Measurements from ENCODE around the gene AJM1.
A peak's percentile ranks its signal among the peaks of the same experiment; 100 is the strongest.
"Not testable (repeated sequence)": the region's sequence is repeated elsewhere in the genome, so short reads cannot be mapped to it uniquely, and the experiment has no call there.

The AJM1 gene

DNA sequence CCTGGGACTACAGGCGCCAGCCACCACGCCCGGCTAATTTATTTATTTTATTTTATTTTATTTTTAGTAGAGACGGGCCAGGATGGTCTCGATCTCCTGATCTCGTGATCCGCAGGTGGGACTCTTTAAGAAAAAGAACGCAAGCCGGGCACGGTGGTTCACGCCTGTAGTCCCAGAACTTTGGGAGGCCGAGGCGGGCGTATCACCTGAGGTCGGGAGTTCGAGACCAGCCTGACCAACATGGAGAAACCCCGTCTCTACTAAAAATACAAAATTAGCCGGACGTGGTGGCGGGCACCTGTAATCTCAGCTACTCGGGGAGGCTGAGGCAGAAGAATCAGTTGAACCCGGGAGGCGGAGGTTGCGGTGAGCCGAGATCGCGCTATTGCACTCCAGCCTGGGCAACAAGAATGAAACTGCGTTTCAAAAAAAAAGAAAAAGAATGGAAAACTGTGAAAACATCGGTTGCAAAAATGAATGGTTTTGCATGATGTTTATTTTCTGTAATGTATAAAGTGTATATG, 24.7 kb downstream of the AJM1 start:
- H3K4me3 ChIP-seq (ENCODE audit: low read depth, low read length), result not testable (repeated sequence)

GRCh38 chr9:136867480-136867879, 25.2 kb downstream of the AJM1 start:
- H3K4me3 ChIP-seq (ENCODE audit: low read depth, low read length), result no peak overlapping the region

DNA sequence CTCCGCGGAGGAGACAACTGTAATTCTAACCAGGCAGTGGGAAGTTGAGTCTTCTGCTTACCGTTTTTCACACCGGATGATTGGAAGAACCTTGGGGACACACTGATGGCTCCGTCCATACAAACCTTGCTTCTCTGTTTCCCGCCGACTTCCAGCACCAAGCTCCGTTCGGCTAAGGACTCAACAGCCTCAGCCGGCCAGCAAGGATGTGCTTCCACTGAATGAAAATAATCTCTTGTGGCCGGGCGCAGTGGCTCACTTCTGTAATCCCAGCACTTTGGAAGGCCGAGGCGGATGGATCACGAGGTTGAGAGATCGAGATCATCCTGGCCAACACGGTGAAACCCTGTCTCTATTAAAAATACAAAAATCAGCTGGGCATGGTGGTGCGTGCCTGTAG, 25.6 kb downstream of the AJM1 start:
- H3K4me3 ChIP-seq (ENCODE audit: low read depth, low read length), result no peak overlapping the region

DNA sequence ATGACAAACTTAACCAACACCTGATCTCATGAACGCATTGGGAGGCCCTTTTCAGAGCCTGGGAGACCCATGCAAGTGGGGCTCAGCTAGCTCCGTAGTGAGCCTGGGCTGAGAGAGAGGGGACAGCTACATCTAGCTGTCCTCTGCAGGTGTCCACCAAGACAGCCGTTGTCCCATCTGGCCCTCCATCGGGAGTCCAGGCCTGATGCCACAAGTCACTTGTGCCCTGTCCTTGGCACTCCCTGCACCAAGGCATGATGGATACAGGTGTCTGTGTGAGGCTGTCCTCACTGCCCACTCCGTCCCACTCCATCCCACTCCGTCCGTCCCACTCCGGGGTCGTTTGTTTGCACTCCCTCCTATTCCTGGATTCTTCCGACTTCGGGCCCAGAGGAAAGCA, 26.4 kb downstream of the AJM1 start:
- no peak overlapping the region for H3K4me3 ChIP-seq (ENCODE audit: low read depth, low read length)

DNA sequence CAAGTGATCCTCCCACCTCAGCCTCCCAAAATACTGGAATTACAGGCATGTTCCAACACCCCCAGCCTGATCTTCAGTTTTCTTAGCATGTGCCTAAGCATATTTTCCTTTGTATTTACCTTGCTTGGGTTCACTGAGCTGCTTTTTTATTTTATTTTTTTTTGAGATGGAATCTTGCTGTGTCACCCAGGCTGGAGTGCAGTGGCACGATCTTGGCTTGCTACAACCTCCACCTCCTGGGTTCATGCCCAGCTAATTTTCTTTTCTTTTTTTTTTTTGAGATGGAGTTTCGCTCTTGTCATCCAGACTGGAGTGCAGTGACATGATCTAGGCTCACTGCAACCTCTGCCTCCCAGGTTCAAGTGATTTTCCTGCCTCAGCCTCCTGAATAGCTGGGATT, 27.3 kb downstream of the AJM1 start:
- not testable (repeated sequence) for H3K4me3 ChIP-seq (ENCODE audit: low read depth, low read length)

DNA sequence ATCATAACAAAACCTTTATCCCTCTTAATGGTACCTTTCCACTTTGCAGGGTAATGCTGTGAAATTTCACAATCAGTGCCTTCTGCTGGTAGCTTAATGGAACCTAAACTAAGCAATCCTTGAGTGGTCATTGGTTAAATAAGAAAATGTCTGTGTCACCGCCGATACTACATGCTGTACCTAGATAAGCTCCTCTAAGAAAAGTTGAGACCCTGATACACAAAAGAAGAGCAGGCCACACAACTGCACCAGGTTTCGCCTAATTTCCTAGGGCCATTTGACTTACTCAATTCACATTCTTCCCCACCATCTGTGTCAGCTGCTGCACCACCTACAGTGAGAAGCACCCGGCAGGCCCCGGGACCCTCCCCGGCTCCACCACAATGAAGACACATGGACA, 32.9 kb downstream of the AJM1 start:
- H3K4me3 ChIP-seq (ENCODE audit: low read depth, low read length), result no peak overlapping the region

DNA sequence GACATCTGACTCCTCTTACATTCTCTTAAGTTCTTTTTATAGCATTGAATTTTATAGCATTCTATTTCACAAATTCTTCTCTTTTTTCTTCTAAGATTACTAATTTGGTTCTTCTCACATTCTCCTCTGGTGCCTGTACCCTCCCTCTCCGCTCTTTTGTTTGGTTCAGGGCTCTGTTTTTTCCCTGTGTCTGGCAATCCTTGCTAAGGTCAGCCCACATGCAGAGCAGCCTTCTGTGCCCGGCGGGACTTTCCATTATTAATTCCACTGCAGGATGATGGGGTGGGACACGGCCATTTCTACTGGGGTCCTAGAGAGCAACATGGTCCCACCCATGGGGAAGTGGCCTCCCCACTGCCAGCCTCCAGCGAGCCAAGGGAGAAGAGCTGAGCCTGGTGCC, 34.2 kb downstream of the AJM1 start:
- H3K4me3 ChIP-seq (ENCODE audit: low read depth, low read length), result no peak overlapping the region

GRCh38 chr9:136880651-136881050, 38.4 kb downstream of the AJM1 start:
- no peak overlapping the region for H3K4me3 ChIP-seq (ENCODE audit: low read depth, low read length)

DNA sequence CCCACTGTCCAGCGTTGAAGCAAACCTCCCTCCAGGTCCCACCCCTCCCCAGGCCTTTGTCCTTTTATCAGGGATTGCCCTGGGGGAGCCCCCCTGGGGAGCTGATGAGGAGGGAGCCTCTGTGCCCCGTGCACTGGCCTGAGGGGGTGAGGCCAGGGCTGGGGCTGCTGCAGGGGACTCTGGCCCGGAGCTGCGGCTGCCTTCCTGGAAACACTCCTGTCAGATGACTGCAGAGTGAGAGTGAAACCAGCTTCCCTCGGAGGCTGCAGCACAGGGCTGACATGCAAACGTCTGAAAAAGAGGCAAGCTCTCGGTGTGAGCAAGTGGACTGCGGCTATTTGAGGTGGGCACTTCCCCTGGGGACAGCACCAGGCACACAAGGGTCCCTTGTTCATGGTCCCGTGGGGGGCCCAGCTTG, 39.4 kb downstream of the AJM1 start:
- no peak overlapping the region for H3K4me3 ChIP-seq (ENCODE audit: low read depth, low read length)

- no peak overlapping the region for H3K4me3 ChIP-seq (ENCODE audit: low read depth, low read length)
These were observed 40.0 kb downstream of the AJM1 start for GRCh38 chr9:136882109-136882946.

DNA sequence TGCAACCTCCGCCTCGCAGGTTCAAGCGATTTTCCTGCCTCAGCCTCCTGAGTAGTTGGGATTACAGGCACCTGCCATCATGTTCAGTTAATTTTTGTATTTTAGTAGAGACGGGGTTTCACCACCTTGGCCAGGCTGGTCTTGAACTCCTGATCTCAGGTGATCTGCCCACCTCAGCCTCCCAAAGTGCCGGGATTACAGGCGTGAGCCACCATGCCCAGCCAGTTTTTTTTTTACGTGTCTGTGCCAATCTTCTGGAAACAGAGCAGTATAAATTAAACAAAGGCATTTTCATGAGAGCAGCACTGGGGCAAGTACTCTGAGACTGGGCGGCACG, 40.6 kb downstream of the AJM1 start:
- H3K4me3 ChIP-seq (ENCODE audit: low read depth, low read length), result not testable (repeated sequence)

DNA sequence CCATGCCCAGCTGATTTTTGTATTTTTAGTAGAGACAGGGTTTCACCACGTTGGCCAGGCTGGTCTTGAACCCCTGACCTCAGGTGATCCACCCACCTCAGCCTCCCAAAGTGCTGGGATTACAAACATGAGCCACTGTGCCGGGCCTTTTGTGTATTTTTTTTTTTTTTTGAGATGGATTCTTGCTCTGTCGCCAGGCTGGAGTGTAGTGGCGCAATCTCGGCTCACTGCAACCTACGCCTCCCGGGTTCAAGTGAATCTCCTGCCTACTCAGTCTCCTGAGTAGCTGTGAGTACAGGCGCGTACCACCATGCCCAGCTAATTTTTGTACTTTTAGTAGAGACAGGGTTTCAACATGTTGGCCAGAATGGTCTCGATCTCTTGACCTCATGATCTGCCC, 41.4 kb downstream of the AJM1 start:
- not testable (repeated sequence) for H3K4me3 ChIP-seq (ENCODE audit: low read depth, low read length)

GRCh38 chr9:136885950-136886578, 43.8 kb downstream of the AJM1 start, which contains the start of gene TRAF2:
Gene TRAF2 (plus strand): TSS chr9:136886516. CDS start chr9:136898741, 12,225 bp downstream.
- H3K4me3 ChIP-seq (ENCODE audit: low read depth, low read length), result peak within 1 kb of the TSS; percentile 72

- peak overlapping the region; percentile 72 for H3K4me3 ChIP-seq (ENCODE audit: low read depth, low read length)
These were observed 44.6 kb downstream of the AJM1 start for GRCh38 chr9:136886610-136887597.

- no peak overlapping the region for H3K4me3 ChIP-seq (ENCODE audit: low read depth, low read length)
These were observed 46.2 kb downstream of the AJM1 start for GRCh38 chr9:136888454-136888853.

GRCh38 chr9:136889858-136890257, 47.6 kb downstream of the AJM1 start:
- no peak overlapping the region for H3K4me3 ChIP-seq (ENCODE audit: low read depth, low read length)

- H3K4me3 ChIP-seq (ENCODE audit: low read depth, low read length), result no peak overlapping the region
These were observed 48.4 kb downstream of the AJM1 start for GRCh38 chr9:136890661-136891060.
